ENCODE data around the gene CD99. TPM values are rescaled to one million over a fixed set of nuclear protein-coding genes. Genes with fewer than 3 reads are reported as not detected.

The CD99 gene
- total and polyA plus RNA-seq, 2 donors (not counting 3 experiments of a cell fraction or from before 2014, with no cell fraction given): 364 to 654 TPM

DNA sequence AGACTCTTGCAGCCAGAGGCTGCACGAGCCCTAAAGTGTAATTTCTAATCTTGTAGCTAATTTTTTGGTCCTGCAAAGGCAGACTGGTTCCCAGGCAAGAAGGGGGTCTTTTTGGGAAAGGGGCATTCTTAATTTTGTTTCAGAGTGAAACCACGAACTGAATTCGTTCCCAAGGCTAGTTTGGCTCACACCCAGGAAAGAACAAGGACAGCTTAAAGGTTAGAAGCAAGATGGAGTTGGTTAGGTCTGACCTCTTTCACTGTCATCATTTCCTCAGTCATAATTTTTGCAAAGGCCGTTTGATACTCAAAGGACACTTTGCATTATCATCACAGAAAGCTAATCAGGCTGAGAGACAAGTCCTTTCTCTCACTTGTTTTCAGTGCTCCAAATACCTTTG is 91.7 kb downstream of the CD99 start:
- POLR2A ChIA-PET: no interaction called here
- CTCF ChIA-PET: no interaction called here
- H3K36me3 ChIP-seq (ENCODE audit: control insufficient read depth in 2 of 2, extremely low read depth in 1 of 2, insufficient read depth in 2 of 2, low read length in 2 of 2): no peaks in the 10 kb centered on the region
- H3K9me3 ChIP-seq (replicated peaks; ENCODE audit: control insufficient read depth, insufficient read depth, low read length): no peaks in the 10 kb centered on the region
- intact Hi-C loops (cut with micrococcal nuclease) (no loop called here), dilution Hi-C loops (cut with MboI; ENCODE audit: extremely low pct_ligation_motif_present, low sequenced_read_pairs) (no loop called here)
- H3K79me2 ChIP-seq (ENCODE audit: control insufficient read depth, insufficient read depth, low read length): no peaks in the 10 kb centered on the region
- no peaks in the 10 kb centered on the region for H3K4me1 ChIP-seq (ENCODE audit: control insufficient read depth, extremely low read depth, insufficient read depth, low read length)
- no peaks in the 10 kb centered on the region for H3K9me1 ChIP-seq (replicated peaks; ENCODE audit: control insufficient read depth, extremely low read depth, insufficient read depth, low read length)
- FAIRE-seq: no peak
- H3K27me3 ChIP-seq (ENCODE audit: control insufficient read depth in 2 of 2, insufficient read depth in 2 of 2, low read length in 2 of 2): peaks cover under 1 to 2% of the 10 kb centered on the region in 2 experiments
- no TSS peak for BruUV-seq (replicated peaks)
- no peak overlapping the region for H3K27ac ChIP-seq (ENCODE audit: insufficient read depth, low read depth, low read length)
- no peak overlapping the region for H2AFZ ChIP-seq (ENCODE audit: low read depth, low read length)
- TF ChIP-seq POLR2AphosphoS5 (IDR thresholded peaks at IDR 0.05; ENCODE audit: insufficient read depth, low read depth, low read length): no peak
- TF ChIP-seq EZH2 (IDR thresholded peaks at IDR 0.05; ENCODE audit: borderline replicate concordance, low read depth, low read length, severe bottlenecking): no peak
- TF ChIP-seq, protein P1, sequence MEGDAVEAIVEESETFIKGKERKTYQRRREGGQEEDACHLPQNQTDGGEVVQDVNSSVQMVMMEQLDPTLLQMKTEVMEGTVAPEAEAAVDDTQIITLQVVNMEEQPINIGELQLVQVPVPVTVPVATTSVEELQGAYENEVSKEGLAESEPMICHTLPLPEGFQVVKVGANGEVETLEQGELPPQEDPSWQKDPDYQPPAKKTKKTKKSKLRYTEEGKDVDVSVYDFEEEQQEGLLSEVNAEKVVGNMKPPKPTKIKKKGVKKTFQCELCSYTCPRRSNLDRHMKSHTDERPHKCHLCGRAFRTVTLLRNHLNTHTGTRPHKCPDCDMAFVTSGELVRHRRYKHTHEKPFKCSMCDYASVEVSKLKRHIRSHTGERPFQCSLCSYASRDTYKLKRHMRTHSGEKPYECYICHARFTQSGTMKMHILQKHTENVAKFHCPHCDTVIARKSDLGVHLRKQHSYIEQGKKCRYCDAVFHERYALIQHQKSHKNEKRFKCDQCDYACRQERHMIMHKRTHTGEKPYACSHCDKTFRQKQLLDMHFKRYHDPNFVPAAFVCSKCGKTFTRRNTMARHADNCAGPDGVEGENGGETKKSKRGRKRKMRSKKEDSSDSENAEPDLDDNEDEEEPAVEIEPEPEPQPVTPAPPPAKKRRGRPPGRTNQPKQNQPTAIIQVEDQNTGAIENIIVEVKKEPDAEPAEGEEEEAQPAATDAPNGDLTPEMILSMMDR (IDR thresholded peaks at IDR 0.05; ENCODE audit: extremely low read depth in 1 of 2, insufficient read depth in 1 of 2, low read depth in 1 of 2, low read length in 2 of 2): no peak
- no peak for TF ChIP-seq JUN (IDR thresholded peaks at IDR 0.05; ENCODE audit: borderline replicate concordance, insufficient read depth, insufficient read length, low read depth)
- TF ChIP-seq POLR2A (IDR thresholded peaks at IDR 0.05; ENCODE audit: low read depth, low read length): no peak
- TF ChIP-seq MYC (IDR thresholded peaks at IDR 0.05; ENCODE audit: low read depth, low read length): no peak
- TF ChIP-seq GATA2 (IDR thresholded peaks at IDR 0.05; ENCODE audit: insufficient read depth, insufficient read length, low read depth, low read length): no peak
- TF ChIP-seq, protein P2, sequence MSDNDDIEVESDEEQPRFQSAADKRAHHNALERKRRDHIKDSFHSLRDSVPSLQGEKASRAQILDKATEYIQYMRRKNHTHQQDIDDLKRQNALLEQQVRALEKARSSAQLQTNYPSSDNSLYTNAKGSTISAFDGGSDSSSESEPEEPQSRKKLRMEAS (IDR thresholded peaks at IDR 0.05; ENCODE audit: insufficient read depth, insufficient read length): no peak
- no peak for TF ChIP-seq FOS (IDR thresholded peaks at IDR 0.05; ENCODE audit: borderline replicate concordance, insufficient read depth, low read length)
- H3K9ac ChIP-seq (replicated peaks; ENCODE audit: extremely low read depth, insufficient read depth, low read length): no peak overlapping the region
- H3K4me3 ChIP-seq (replicated peaks in 1 of 3; ENCODE audit: insufficient read depth in 1 of 3, low read depth in 1 of 3, low read length in 3 of 3): no peak overlapping the region
- no peak overlapping the region for H3K4me2 ChIP-seq (ENCODE audit: insufficient read depth, low read length)
- no peak for DNase-seq (ENCODE audit: low read depth, low spot score)
- H4K20me1 ChIP-seq (replicated peaks; ENCODE audit: control insufficient read depth, extremely low read depth, insufficient read depth, low read length): no peaks in the 10 kb centered on the region

Measured in endothelial cell of umbilical vein (primary cell).